Right lobe of liver (tissue), 4 donors: ENCODE results near the gene TCF12.
"Not testable (repeated sequence)": the region's sequence is repeated elsewhere in the genome, so short reads cannot be mapped to it uniquely, and the experiment has no call there.

Experiments
- CTCF ChIP-seq, 4 donors: fragments of 200-600 bp in 3 of 4; fragments of 450-650 bp in 1 of 4; IDR thresholded peaks; one replicate each; pipeline versions ENCODE4 v1.5.1 to v1.8.0; 2016 to 2022; ENCODE audit warnings: antibody characterized with exemption in 4 of 4, mild to moderate bottlenecking in 2 of 4
- POLR2A ChIP-seq: fragments of 450-650 bp; IDR thresholded peaks from one replicate; pipeline ENCODE4 v1.6.1; 2017; ENCODE audit warnings: antibody characterized with exemption, mild to moderate bottlenecking
- donor health status: DM: no; HTN: no; CAD: no.
- donor health status: DM: no; HTN: no; CAD: no.
- donor health status: DM: no; HTN: yes; CAD: no.

GRCh38 chr15:56932509-56932868 lies 14.0 kb downstream of the TCF12 start:
- not testable (repeated sequence) for TF ChIP-seq POLR2A; CTCF (IDR thresholded peaks at IDR 0.05)
